Vagina (tissue), 2 donors: Measurements from ENCODE around the gene TICAM1. TPM values are rescaled to one million over a fixed set of nuclear protein-coding genes. Genes with fewer than 3 reads are reported as not detected.
"Not testable (repeated sequence)": the region's sequence is repeated elsewhere in the genome, so short reads cannot be mapped to it uniquely, and the experiment has no call there.

Source experiments
- DNase-seq, 2 donors: peaks; one replicate each; pipeline ENCODE4 v3.0.0-alpha.2; 2017; ENCODE audit errors: extremely low spot score in 2 of 2
- H3K27ac ChIP-seq: fragments of 200-600 bp; sonication (generic); one replicate; pipeline ENCODE4 v1.5.1; 2019
- H3K27me3 ChIP-seq: fragments of 200-600 bp; sonication (generic); one replicate; pipeline ENCODE4 v1.5.1; 2019
- H3K36me3 ChIP-seq, 2 donors: fragments of 200-600 bp; sonication (generic); one replicate each; pipeline ENCODE4 v1.5.1; 2017 to 2019
- H3K4me1 ChIP-seq: fragments of 200-600 bp; sonication (generic); one replicate; pipeline ENCODE4 v1.5.1; 2019
- H3K4me3 ChIP-seq, 2 donors: fragments of 200-600 bp; sonication (generic); 1 replicate in 1 of 2; 2 replicates in 1 of 2; pipeline ENCODE4 v1.5.1; 2016 to 2019
- H3K9me3 ChIP-seq: fragments of 200-600 bp; sonication (generic); one replicate; pipeline ENCODE4 v1.5.1; 2019
- POLR2A ChIP-seq, 2 donors: fragments of 450-650 bp; IDR thresholded peaks; one replicate each; pipeline ENCODE4 v1.6.1; 2017; ENCODE audit warnings: antibody characterized with exemption in 2 of 2, mild to moderate bottlenecking in 2 of 2, moderate library complexity in 2 of 2
- POLR2AphosphoS5 ChIP-seq, 2 donors: sonication (generic); formaldehyde crosslinking; IDR thresholded peaks; one replicate each; pipeline ENCODE4 v1.9.0; 2017; ENCODE audit warnings: antibody characterized with exemption in 2 of 2, mild to moderate bottlenecking in 2 of 2, low read depth in 1 of 2; ENCODE audit not compliant: insufficient read depth in 1 of 2
- intact Hi-C: fragments of 100-400 bp; cut with DNase I; formaldehyde crosslinking; loops from one replicate; pipeline ENCODE4 v1.15.1; 2023
- total RNA-seq: library from RNA; depleted of rRNA; stranded (reverse); fragments of >200 nt; gene quantifications from one replicate; pipeline ENCODE4 v1.2.3, GENCODE V29; 2016
- TF ChIP-seq, protein P1 (sequence below), 3 experiments: fragments of 450-650 bp in 2 of 3; fragments of 200-600 bp in 1 of 3; sonication (generic) in 1 of 3; IDR thresholded peaks; one replicate each; pipeline ENCODE4 v1.5.1; 2017 to 2019; ENCODE audit warnings: antibody characterized with exemption in 3 of 3, mild to moderate bottlenecking in 2 of 3, moderate library complexity in 2 of 3

TICAM1 gene
- total RNA-seq, 1 donor from 2014 or later, result 16.5 TPM

GRCh38 chr19:4867534-4868285 lies 36.2 kb upstream of the TICAM1 start, which contains the start of gene PLIN3:
TSS of gene PLIN3 (minus strand) at chr19:4867667. CDS start at chr19:4861394, 6,273 bp downstream.
- TF ChIP-seq, protein P1, sequence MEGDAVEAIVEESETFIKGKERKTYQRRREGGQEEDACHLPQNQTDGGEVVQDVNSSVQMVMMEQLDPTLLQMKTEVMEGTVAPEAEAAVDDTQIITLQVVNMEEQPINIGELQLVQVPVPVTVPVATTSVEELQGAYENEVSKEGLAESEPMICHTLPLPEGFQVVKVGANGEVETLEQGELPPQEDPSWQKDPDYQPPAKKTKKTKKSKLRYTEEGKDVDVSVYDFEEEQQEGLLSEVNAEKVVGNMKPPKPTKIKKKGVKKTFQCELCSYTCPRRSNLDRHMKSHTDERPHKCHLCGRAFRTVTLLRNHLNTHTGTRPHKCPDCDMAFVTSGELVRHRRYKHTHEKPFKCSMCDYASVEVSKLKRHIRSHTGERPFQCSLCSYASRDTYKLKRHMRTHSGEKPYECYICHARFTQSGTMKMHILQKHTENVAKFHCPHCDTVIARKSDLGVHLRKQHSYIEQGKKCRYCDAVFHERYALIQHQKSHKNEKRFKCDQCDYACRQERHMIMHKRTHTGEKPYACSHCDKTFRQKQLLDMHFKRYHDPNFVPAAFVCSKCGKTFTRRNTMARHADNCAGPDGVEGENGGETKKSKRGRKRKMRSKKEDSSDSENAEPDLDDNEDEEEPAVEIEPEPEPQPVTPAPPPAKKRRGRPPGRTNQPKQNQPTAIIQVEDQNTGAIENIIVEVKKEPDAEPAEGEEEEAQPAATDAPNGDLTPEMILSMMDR (IDR thresholded peaks at IDR 0.05), result no peak
- TF ChIP-seq POLR2A (IDR thresholded peaks at IDR 0.05), result peak in 1 of 2 donors; percentile 63
- TF ChIP-seq POLR2AphosphoS5 (IDR thresholded peaks at IDR 0.05; ENCODE audit: insufficient read depth in 1 of 2, low read depth in 1 of 2), result peak; percentile 59 to 82
- Histone ChIP-seq H3K36me3 (no peaks in the 10 kb centered on the region), H3K9me3 (no peaks in the 10 kb centered on the region), H3K4me3 (peak within 1 kb of the TSS; percentile 86 to 94), H3K27me3 (no peaks in the 10 kb centered on the region), H3K4me1 (peaks cover 22% of the 10 kb centered on the region), H3K27ac (peak within 1 kb of the TSS; percentile 91)
- intact Hi-C loops, result loop anchor here (5.0 to 10.0 kb wide), 2 partner anchors 45 to 107 kb away; no protein-coding TSS in a partner anchor
- peak in 1 of 2 donors; percentile 97 for DNase-seq

DNA sequence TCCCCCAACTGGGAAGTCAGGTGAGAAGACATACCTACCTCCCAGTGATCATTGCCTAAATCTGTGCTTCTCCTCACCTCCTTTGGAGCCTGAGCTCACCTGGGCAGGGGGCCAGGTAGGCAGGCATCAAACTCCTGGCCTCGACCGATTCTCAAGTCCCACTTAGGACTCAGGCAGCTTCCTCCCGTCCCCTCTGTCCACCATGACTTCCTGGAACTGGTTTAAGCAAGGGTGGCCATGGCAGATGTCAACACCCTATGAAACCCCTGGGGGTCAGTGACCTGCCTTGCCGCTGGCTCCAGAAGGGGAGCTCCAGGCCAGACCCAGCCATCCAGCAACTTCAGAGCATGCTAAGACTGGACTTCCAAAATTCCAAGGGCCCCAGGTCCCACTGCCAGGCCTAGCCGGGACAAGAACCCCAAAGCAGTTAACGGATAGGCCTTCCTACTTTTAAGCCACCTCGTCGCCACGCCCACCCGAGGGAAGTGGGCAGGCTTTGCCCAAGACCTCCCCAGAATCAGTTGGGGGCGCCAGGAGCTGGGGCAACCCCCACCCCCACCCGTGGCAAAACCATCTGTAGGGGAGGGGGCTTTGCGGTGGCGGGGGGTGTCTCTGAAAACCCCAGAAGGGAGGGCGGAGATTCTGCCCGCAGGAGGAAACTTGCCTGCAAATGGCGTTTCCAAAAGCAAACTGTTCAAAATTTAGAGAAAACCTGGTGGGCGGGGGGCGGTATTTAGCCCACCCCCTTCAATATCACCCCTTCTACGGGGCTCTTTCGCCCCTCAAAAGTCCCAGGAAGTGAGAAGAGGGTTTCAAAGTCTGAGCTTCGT lies 35.3 kb upstream of the TICAM1 start:
- intact Hi-C loops, result loop anchor here (5.0 to 10.0 kb wide), 2 partner anchors 45 to 108 kb away; no protein-coding TSS in a partner anchor
- Histone ChIP-seq H3K4me3 (peak overlapping the region; percentile 86 to 94), H3K36me3 (no peaks in the 10 kb centered on the region), H3K27ac (peak overlapping the region; percentile 91), H3K27me3 (no peaks in the 10 kb centered on the region), H3K9me3 (no peaks in the 10 kb centered on the region), H3K4me1 (peaks cover 22% of the 10 kb centered on the region)
- DNase-seq, result no peak
- TF ChIP-seq POLR2AphosphoS5 (IDR thresholded peaks at IDR 0.05; ENCODE audit: insufficient read depth in 1 of 2, low read depth in 1 of 2), result no peak
- no peak for TF ChIP-seq POLR2A (IDR thresholded peaks at IDR 0.05)
- TF ChIP-seq, protein P1 (IDR thresholded peaks at IDR 0.05), result no peak

DNA sequence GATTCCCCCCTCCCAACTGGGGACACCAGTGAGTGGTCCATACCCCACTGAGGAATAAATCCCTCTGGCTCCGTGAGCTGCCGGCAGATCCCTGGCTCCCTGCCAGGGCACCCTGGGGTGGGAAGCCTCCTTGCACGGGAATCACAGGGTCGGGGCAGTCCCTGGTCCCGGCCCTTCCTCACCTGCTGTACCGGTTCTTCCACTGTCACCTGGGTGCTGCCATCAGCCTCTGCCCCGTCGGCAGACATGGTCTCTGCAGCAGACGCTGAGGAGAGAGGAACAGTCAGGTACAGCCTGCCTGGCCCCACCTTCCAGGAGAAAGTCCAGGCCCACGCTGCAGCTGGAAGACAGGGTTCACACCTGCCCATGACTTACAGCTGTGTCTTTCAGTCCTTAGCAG lies 29.6 kb upstream of the TICAM1 start:
- peak overlapping the region; percentile 4 for H3K27ac ChIP-seq
- DNase-seq, result no peak
- H3K27me3 ChIP-seq, result no peaks in the 10 kb centered on the region
- no peaks in the 10 kb centered on the region for H3K9me3 ChIP-seq
- intact Hi-C loops, result loop anchor here (10.0 kb wide), 1 partner anchor 114 kb away; no protein-coding TSS in a partner anchor
- H3K36me3 ChIP-seq, result peaks cover 0 to 40% of the 10 kb centered on the region in 2 donors
- TF ChIP-seq, protein P1 (IDR thresholded peaks at IDR 0.05), result no peak
- peak in 1 of 2 donors; percentile 22 for TF ChIP-seq POLR2AphosphoS5 (IDR thresholded peaks at IDR 0.05; ENCODE audit: insufficient read depth in 1 of 2, low read depth in 1 of 2)
- peaks cover 1% of the 10 kb centered on the region for H3K4me1 ChIP-seq
- H3K4me3 ChIP-seq, result no peak overlapping the region

DNA sequence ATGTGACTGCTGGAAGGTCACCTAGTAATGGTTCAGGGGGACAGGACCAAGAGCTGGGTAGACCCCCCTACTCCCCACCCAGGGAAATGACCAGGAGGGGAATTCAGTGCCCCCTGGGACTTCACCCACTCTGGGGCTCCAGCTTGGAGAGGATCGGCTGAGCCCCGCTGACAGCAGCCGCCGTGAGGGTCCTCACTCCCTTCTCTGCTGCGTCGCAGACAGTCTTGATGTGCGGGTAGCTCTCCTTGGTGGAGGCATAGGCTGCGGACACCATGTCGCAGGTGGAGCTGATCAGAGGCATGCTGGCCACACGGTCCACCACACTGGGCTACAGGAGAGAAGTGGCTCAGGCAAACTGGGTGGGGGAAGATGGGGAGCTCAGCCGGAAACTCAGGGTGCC lies 28.2 kb upstream of the TICAM1 start:
- Histone ChIP-seq H3K27ac (no peak overlapping the region), H3K9me3 (no peaks in the 10 kb centered on the region), H3K4me3 (no peak overlapping the region), H3K27me3 (no peaks in the 10 kb centered on the region), H3K36me3 (peaks cover 0 to 50% of the 10 kb centered on the region in 2 donors), H3K4me1 (no peaks in the 10 kb centered on the region)
- intact Hi-C loops, result loop anchor here (10.0 kb wide), 1 partner anchor 115 kb away; no protein-coding TSS in a partner anchor
- DNase-seq, result no peak
- TF ChIP-seq POLR2AphosphoS5 (IDR thresholded peaks at IDR 0.05; ENCODE audit: insufficient read depth in 1 of 2, low read depth in 1 of 2) (no peak), POLR2A (IDR thresholded peaks at IDR 0.05) (no peak)
- TF ChIP-seq, protein P1 (IDR thresholded peaks at IDR 0.05), result no peak

- DNase-seq, H3K4me1 ChIP-seq, H3K4me3 ChIP-seq, H3K9me3 ChIP-seq, intact Hi-C loops, H3K27ac ChIP-seq, H3K27me3 ChIP-seq: not testable (repeated sequence)
- H3K36me3 ChIP-seq, result peaks cover 0 to 65% of the 10 kb centered on the region in 2 donors
Observed at GRCh38 chr19:4856468-4856867, 25.0 kb upstream of the TICAM1 start.

GRCh38 chr19:4853506-4853905 lies 22.0 kb upstream of the TICAM1 start:
- H3K4me1 ChIP-seq, result not testable (repeated sequence)
- intact Hi-C loops, result loop anchor here (5.0 kb wide), 1 partner anchor 41 kb away; no protein-coding TSS in a partner anchor
- peaks cover 0 to 56% of the 10 kb centered on the region in 2 donors for H3K36me3 ChIP-seq

More at GRCh38 chr19:4853506-4853905, 22.0 kb upstream of the TICAM1 start:
- not testable (repeated sequence) for DNase-seq, H3K27me3 ChIP-seq, H3K9me3 ChIP-seq, H3K4me3 ChIP-seq, H3K27ac ChIP-seq
